Prostate gland (tissue), 2 donors: ENCODE data around the gene DCDC1. TPM values are rescaled to one million over a fixed set of nuclear protein-coding genes. Genes with fewer than 3 reads are reported as not detected.

ENCODE experiments used
- DNase-seq: peaks from one replicate; pipeline ENCODE4 v3.0.0-alpha.2; 2019; ENCODE audit warnings: low spot score
- H3K27ac ChIP-seq, 2 donors: fragments of 200-600 bp; sonication (generic); 2 replicates each; pipeline ENCODE4 v1.5.1; 2017 to 2019
- H3K27me3 ChIP-seq: fragments of 200-600 bp; sonication (generic); replicated peaks from 2 replicates; pipeline ENCODE4 v1.5.1; 2019; ENCODE audit not compliant: insufficient read depth
- H3K36me3 ChIP-seq, 2 donors: fragments of 200-600 bp; sonication (generic); 1 replicate in 1 of 2; 2 replicates in 1 of 2; pipeline versions ENCODE4 v1.5.1 to v1.8.1; 2017 to 2019
- H3K4me1 ChIP-seq: fragments of 200-600 bp; sonication (generic); replicated peaks from 2 replicates; pipeline ENCODE4 v1.5.1; 2019
- H3K4me3 ChIP-seq, 2 donors: fragments of 200-600 bp; sonication (generic); 2 replicates each; pipeline ENCODE4 v1.5.1; 2017 to 2019
- H3K9me3 ChIP-seq: fragments of 200-600 bp; sonication (generic); 2 replicates; pipeline ENCODE4 v1.5.1; 2017
- POLR2A ChIP-seq: fragments of 450-650 bp; IDR thresholded peaks from one replicate; pipeline ENCODE4 v1.6.1; 2016; ENCODE audit warnings: antibody characterized with exemption, mild to moderate bottlenecking
- POLR2AphosphoS5 ChIP-seq: sonication (generic); formaldehyde crosslinking; IDR thresholded peaks from one replicate; pipeline ENCODE4 v1.6.1; 2017; ENCODE audit warnings: antibody characterized with exemption
- WGBS: methylation state at CpG from one replicate; pipeline ENCODE4 v1.1.5; 2018; 5-methylcytosine and 5-hydroxymethylcytosine counted together
- intact Hi-C: fragments of 100-400 bp; cut with DNase I; formaldehyde crosslinking; loops from one replicate; pipeline ENCODE4 v1.14.2; 2022
- total RNA-seq, 2 donors: library from RNA; depleted of rRNA; stranded (reverse); fragments of >200 nt; gene quantifications; one replicate each; pipeline ENCODE4 v1.1.0, GENCODE V29; 2016
- TF ChIP-seq, protein P1 (sequence below), 4 experiments: fragments of 200-600 bp in 2 of 4; fragments of 450-650 bp in 2 of 4; sonication (generic) in 2 of 4; IDR thresholded peaks; 1 replicate in 3 of 4; 2 replicates in 1 of 4; pipeline ENCODE4 v1.5.1; 2016 to 2019; ENCODE audit warnings: antibody characterized with exemption in 4 of 4, mild to moderate bottlenecking in 2 of 4, moderate library complexity in 2 of 4

DCDC1 gene
- total RNA-seq, 2 donors from 2014 or later: 0.36 to 2.5 TPM

- H3K4me3 ChIP-seq: no peak overlapping the region
- H3K9me3 ChIP-seq: no peaks in the 10 kb centered on the region
- H3K36me3 ChIP-seq: no peaks in the 10 kb centered on the region
- no peak for DNase-seq
- 94% methylated on average over 1 of the region's 1 CpG for WGBS
- no peaks in the 10 kb centered on the region for H3K4me1 ChIP-seq
- H3K27ac ChIP-seq: no peak overlapping the region
- intact Hi-C loops: no loop called here
- TF ChIP-seq POLR2AphosphoS5: no peak
- TF ChIP-seq, protein P1, sequence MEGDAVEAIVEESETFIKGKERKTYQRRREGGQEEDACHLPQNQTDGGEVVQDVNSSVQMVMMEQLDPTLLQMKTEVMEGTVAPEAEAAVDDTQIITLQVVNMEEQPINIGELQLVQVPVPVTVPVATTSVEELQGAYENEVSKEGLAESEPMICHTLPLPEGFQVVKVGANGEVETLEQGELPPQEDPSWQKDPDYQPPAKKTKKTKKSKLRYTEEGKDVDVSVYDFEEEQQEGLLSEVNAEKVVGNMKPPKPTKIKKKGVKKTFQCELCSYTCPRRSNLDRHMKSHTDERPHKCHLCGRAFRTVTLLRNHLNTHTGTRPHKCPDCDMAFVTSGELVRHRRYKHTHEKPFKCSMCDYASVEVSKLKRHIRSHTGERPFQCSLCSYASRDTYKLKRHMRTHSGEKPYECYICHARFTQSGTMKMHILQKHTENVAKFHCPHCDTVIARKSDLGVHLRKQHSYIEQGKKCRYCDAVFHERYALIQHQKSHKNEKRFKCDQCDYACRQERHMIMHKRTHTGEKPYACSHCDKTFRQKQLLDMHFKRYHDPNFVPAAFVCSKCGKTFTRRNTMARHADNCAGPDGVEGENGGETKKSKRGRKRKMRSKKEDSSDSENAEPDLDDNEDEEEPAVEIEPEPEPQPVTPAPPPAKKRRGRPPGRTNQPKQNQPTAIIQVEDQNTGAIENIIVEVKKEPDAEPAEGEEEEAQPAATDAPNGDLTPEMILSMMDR (IDR thresholded peaks at IDR 0.05): no peak
- TF ChIP-seq POLR2A: no peak
- no peaks in the 10 kb centered on the region for H3K27me3 ChIP-seq
Measured at GRCh38 chr11:31005202-31005601, 364.3 kb downstream of the DCDC1 start.

GRCh38 chr11:31001427-31001826 lies 368.1 kb downstream of the DCDC1 start:
- Histone ChIP-seq H3K9me3 (no peaks in the 10 kb centered on the region), H3K36me3 (no peaks in the 10 kb centered on the region), H3K4me1 (no peaks in the 10 kb centered on the region), H3K4me3 (no peak overlapping the region), H3K27me3 (no peaks in the 10 kb centered on the region), H3K27ac (no peak overlapping the region)
- no peak for DNase-seq
- 51% methylated on average over 3 of the region's 3 CpGs for WGBS
- no peak for TF ChIP-seq POLR2A
- no peak for TF ChIP-seq POLR2AphosphoS5
- TF ChIP-seq, protein P1 (IDR thresholded peaks at IDR 0.05): no peak
- intact Hi-C loops: no loop called here

- Histone ChIP-seq H3K4me1 (no peaks in the 10 kb centered on the region), H3K36me3 (no peaks in the 10 kb centered on the region), H3K9me3 (no peaks in the 10 kb centered on the region), H3K27me3 (no peaks in the 10 kb centered on the region), H3K27ac (no peak overlapping the region), H3K4me3 (no peak overlapping the region)
- no peak for DNase-seq
- intact Hi-C loops: no loop called here
- TF ChIP-seq POLR2AphosphoS5 (no peak), POLR2A (no peak)
- TF ChIP-seq, protein P1 (IDR thresholded peaks at IDR 0.05): no peak
Measured at GRCh38 chr11:31000381-31000780, 369.2 kb downstream of the DCDC1 start.

GRCh38 chr11:30992513-30992849 lies 377.1 kb downstream of the DCDC1 start:
- no peak for TF ChIP-seq POLR2A
- Histone ChIP-seq H3K36me3 (no peaks in the 10 kb centered on the region), H3K4me3 (no peak overlapping the region), H3K27ac (no peak overlapping the region), H3K27me3 (no peaks in the 10 kb centered on the region), H3K9me3 (no peaks in the 10 kb centered on the region), H3K4me1 (no peaks in the 10 kb centered on the region)
- intact Hi-C loops: no loop called here
- DNase-seq: no peak
- WGBS: 27% methylated on average over 1 of the region's 1 CpG

DNA sequence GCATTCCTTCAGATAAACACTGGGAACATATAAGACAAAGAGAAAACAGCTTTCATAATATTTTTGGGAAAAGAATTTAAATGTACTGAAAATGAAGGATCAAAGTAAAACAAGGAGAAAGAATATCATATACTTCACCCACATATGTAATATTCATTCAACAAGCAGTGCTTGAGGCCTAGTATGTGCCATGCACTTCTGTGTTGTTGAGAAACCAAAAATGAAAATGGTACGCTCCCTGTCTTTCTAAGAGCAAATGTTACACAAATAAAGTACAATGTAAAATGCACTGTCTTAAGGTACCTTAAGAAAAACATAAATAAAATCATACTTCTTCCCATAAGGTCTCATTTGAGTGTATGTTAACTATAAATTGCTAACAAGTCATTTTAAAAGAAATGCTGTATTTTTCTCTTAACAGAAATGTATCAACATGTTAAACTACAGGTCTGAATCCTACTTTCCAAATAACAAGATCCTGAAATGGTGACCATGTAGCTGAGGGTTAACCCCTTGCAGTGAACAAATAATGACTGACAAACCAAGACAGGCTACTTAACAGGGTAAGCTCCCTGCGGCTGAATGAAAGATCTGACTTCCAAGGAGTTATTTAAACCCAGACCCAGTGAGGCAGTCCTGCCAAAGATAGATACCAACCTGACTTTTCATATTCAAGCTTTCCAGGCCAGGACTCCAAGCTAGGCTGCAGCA lies 377.6 kb downstream of the DCDC1 start:
- Histone ChIP-seq H3K27me3 (no peaks in the 10 kb centered on the region), H3K27ac (no peak overlapping the region), H3K36me3 (no peaks in the 10 kb centered on the region), H3K9me3 (no peaks in the 10 kb centered on the region), H3K4me1 (no peaks in the 10 kb centered on the region), H3K4me3 (no peak overlapping the region)
- TF ChIP-seq POLR2A (no peak), POLR2AphosphoS5 (no peak)
- TF ChIP-seq, protein P1 (IDR thresholded peaks at IDR 0.05): no peak
- no peak for DNase-seq
- intact Hi-C loops: no loop called here
- 85% methylated on average over 2 of the region's 2 CpGs for WGBS
